Tibial nerve (tissue), 4 donors: ENCODE measurements around the gene SDK2. TPM values are rescaled to one million over a fixed set of nuclear protein-coding genes. Genes with fewer than 3 reads are reported as not detected.

ENCODE experiments used
- DNase-seq, 2 donors: peaks; one replicate each; pipeline ENCODE4 v3.0.0-alpha.2; 2019; ENCODE audit warnings: low spot score in 2 of 2
- H3K27ac ChIP-seq, 4 donors: fragments of 200-600 bp; sonication (generic) in 3 of 4; one replicate each; pipeline ENCODE4 v1.5.1; 2017 to 2019; ENCODE audit warnings: mild to moderate bottlenecking in 1 of 4
- H3K27me3 ChIP-seq, 2 donors: fragments of 200-600 bp; sonication (generic) in 1 of 2; one replicate each; pipeline versions ENCODE4 v1.5.1 to v1.6.0; 2017 to 2019
- H3K36me3 ChIP-seq, 3 donors: fragments of 200-600 bp; sonication (generic); one replicate each; pipeline ENCODE4 v1.5.1; 2018 to 2019
- H3K4me1 ChIP-seq, 4 donors: fragments of 200-600 bp; sonication (generic) in 3 of 4; one replicate each; pipeline ENCODE4 v1.5.1; 2017 to 2019
- H3K4me3 ChIP-seq, 4 donors: fragments of 200-600 bp; sonication (generic) in 3 of 4; one replicate each; pipeline ENCODE4 v1.5.1; 2017 to 2019; ENCODE audit warnings: mild to moderate bottlenecking in 1 of 4, moderate library complexity in 1 of 4
- H3K9me3 ChIP-seq, 4 donors: fragments of 200-600 bp; sonication (generic) in 3 of 4; one replicate each; pipeline ENCODE4 v1.5.1; 2017 to 2019
- EP300 ChIP-seq, 2 donors: sonication (generic); formaldehyde crosslinking; IDR thresholded peaks; one replicate each; pipeline ENCODE4 v1.6.1; 2017; ENCODE audit warnings: antibody characterized with exemption in 2 of 2, mild to moderate bottlenecking in 1 of 2
- POLR2A ChIP-seq, 2 donors: fragments of 450-650 bp; IDR thresholded peaks; one replicate each; pipeline ENCODE4 v1.6.1; 2017; ENCODE audit warnings: antibody characterized with exemption in 2 of 2, mild to moderate bottlenecking in 2 of 2, moderate library complexity in 2 of 2
- WGBS, 2 donors: methylation state at CpG; one replicate each; pipeline ENCODE4 v1.1.5; 2018; 5-methylcytosine and 5-hydroxymethylcytosine counted together
- total RNA-seq, 4 donors: library from RNA; depleted of rRNA; stranded (reverse); fragments of >200 nt; gene quantifications; one replicate each; pipeline ENCODE4 v1.1.0, GENCODE V29; 2016
- TF ChIP-seq, protein P1 (sequence below), 5 experiments: fragments of 200-600 bp in 3 of 5; fragments of 450-650 bp in 2 of 5; sonication (generic) in 3 of 5; IDR thresholded peaks; one replicate each; pipeline ENCODE4 v1.5.1; 2016 to 2019; ENCODE audit warnings: antibody characterized with exemption in 5 of 5, mild to moderate bottlenecking in 3 of 5, moderate library complexity in 2 of 5

SDK2 gene
- total RNA-seq, 4 donors from 2014 or later = 3.1 to 6.3 (median 4.6) TPM

DNA sequence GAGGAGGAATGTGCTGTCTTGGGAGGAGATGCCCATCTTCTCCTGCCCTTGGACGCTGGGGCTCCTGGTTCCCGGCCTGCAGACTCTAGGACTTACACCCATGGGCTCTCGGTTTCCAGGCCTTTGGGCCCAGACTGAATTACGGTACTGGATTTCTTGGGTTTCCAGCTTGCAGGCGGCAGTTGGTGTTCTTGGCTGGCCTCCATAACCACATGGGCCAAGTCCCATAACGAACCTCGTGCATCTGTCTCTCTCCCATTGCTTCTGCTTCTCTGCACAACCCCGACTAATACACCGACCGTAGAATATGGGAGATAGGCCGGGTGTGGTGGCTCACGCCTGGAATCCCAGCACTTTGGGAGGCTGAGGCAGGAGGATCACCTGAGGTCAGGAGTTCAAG is 162.6 kb downstream of the SDK2 start:
- TF ChIP-seq, protein P1, sequence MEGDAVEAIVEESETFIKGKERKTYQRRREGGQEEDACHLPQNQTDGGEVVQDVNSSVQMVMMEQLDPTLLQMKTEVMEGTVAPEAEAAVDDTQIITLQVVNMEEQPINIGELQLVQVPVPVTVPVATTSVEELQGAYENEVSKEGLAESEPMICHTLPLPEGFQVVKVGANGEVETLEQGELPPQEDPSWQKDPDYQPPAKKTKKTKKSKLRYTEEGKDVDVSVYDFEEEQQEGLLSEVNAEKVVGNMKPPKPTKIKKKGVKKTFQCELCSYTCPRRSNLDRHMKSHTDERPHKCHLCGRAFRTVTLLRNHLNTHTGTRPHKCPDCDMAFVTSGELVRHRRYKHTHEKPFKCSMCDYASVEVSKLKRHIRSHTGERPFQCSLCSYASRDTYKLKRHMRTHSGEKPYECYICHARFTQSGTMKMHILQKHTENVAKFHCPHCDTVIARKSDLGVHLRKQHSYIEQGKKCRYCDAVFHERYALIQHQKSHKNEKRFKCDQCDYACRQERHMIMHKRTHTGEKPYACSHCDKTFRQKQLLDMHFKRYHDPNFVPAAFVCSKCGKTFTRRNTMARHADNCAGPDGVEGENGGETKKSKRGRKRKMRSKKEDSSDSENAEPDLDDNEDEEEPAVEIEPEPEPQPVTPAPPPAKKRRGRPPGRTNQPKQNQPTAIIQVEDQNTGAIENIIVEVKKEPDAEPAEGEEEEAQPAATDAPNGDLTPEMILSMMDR (IDR thresholded peaks at IDR 0.05) = no peak
- TF ChIP-seq EP300 (IDR thresholded peaks at IDR 0.05) = no peak

GRCh38 chr17:73480740-73481139 is 163.5 kb downstream of the SDK2 start:
- DNase-seq = no peak
- Histone ChIP-seq H3K9me3 (peaks cover 0 to 13% (median 0%) of the 10 kb centered on the region in 4 donors), H3K4me1 (peaks cover 0 to 24% (median 2%) of the 10 kb centered on the region in 4 donors), H3K27ac (no peak overlapping the region), H3K36me3 (peaks cover 0 to 6% (median 0%) of the 10 kb centered on the region in 3 donors), H3K4me3 (no peak overlapping the region), H3K27me3 (no peaks in the 10 kb centered on the region)
- WGBS, 2 donors = 52 to 70% methylated on average over 4 of the region's 4 CpGs
- no peak for TF ChIP-seq POLR2A (IDR thresholded peaks at IDR 0.05)
- no peak for TF ChIP-seq EP300 (IDR thresholded peaks at IDR 0.05)
- TF ChIP-seq, protein P1 (IDR thresholded peaks at IDR 0.05) = no peak

More for the DNA sequence above, 162.6 kb downstream of the SDK2 start:
- peaks cover 0 to 21% (median 2%) of the 10 kb centered on the region in 4 donors for H3K4me1 ChIP-seq
- H3K4me3 ChIP-seq = no peak overlapping the region
- peaks cover 0 to 6% (median 0%) of the 10 kb centered on the region in 3 donors for H3K36me3 ChIP-seq
- no peak overlapping the region for H3K27ac ChIP-seq
- H3K9me3 ChIP-seq = peaks cover 0 to 15% (median 0%) of the 10 kb centered on the region in 4 donors
- no peaks in the 10 kb centered on the region for H3K27me3 ChIP-seq
- no peak for DNase-seq
- 66 to 87% methylated on average over 12 of the region's 12 CpGs for WGBS, 2 donors

- peaks cover 0 to 34% (median 8%) of the 10 kb centered on the region in 4 donors for H3K4me1 ChIP-seq
- no peaks in the 10 kb centered on the region for H3K9me3 ChIP-seq
- no peaks in the 10 kb centered on the region for H3K36me3 ChIP-seq
- H3K27me3 ChIP-seq = no peaks in the 10 kb centered on the region
- no peak overlapping the region for H3K27ac ChIP-seq
- 85 to 88% methylated on average over 14 of the region's 14 CpGs for whole genome bisulfite sequencing, 2 donors
- H3K4me3 ChIP-seq = no peak overlapping the region
- TF ChIP-seq, protein P1 (IDR thresholded peaks at IDR 0.05) = no peak
- TF ChIP-seq EP300 (IDR thresholded peaks at IDR 0.05) = no peak
- TF ChIP-seq POLR2A (IDR thresholded peaks at IDR 0.05) = no peak
- no peak for DNase-seq
Observed at GRCh38 chr17:73478768-73479424, 165.3 kb downstream of the SDK2 start.

DNA sequence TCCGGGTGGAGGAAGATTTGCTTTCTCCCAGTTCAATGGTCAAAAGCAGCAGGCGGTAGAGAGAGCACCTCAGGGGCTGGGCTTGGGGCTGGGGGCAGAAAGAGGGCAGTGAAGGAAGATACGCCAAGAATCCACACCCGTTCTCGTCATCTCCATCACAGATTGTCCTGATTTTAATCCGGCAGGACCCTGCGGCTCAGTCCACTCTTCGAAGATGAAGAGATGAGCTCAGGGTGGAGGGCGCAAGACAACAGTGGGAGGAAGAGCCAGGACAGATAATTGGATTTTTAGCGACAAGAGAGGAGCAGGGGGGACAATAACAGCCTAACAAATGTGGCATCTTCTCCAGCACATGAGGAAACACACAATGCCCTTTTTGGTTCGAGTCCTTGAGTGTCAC is 165.9 kb downstream of the SDK2 start:
- no peak overlapping the region for H3K27ac ChIP-seq
- no peaks in the 10 kb centered on the region for H3K36me3 ChIP-seq
- H3K9me3 ChIP-seq = no peaks in the 10 kb centered on the region
- DNase-seq = no peak
- peaks cover 0 to 39% (median 9%) of the 10 kb centered on the region in 4 donors for H3K4me1 ChIP-seq
- no peak for TF ChIP-seq POLR2A (IDR thresholded peaks at IDR 0.05)
- TF ChIP-seq, protein P1 (IDR thresholded peaks at IDR 0.05) = no peak
- no peak for TF ChIP-seq EP300 (IDR thresholded peaks at IDR 0.05)
- H3K27me3 ChIP-seq = no peaks in the 10 kb centered on the region
- WGBS, 2 donors = 73 to 75% methylated on average over 11 of the region's 11 CpGs
- no peak overlapping the region for H3K4me3 ChIP-seq

DNA sequence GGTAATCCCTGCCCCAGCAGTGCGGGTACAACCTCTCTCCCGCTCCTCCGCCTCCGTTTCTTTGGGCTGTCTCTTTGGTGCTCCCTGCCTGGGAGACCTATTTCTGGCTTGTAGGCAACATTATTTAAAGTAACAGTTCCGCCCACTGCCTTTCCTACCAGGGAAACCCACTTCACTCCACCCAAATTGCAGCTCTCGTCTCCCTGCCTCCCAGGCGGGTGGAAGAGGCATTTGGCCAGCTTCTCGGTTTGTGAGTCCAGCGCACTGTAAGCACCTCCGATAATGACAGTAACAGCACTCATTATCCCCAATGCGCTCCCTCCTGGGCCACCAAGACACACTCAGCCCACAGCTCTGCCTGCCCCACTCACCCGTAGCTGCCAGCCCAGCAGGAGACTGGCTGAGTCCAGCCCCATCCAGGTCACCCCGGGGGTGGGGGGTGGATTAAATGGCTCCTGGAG is 167.3 kb downstream of the SDK2 start:
- 45 to 61% methylated on average over 13 of the region's 13 CpGs for WGBS, 2 donors
- H3K4me3 ChIP-seq = no peak overlapping the region
- H3K4me1 ChIP-seq = peaks cover 0 to 28% (median 8%) of the 10 kb centered on the region in 4 donors
- H3K9me3 ChIP-seq = no peaks in the 10 kb centered on the region
- no peaks in the 10 kb centered on the region for H3K36me3 ChIP-seq
- no peaks in the 10 kb centered on the region for H3K27me3 ChIP-seq
- TF ChIP-seq EP300 (IDR thresholded peaks at IDR 0.05) (no peak), POLR2A (IDR thresholded peaks at IDR 0.05) (no peak)
- TF ChIP-seq, protein P1 (IDR thresholded peaks at IDR 0.05) = no peak
- no peak for DNase-seq
- H3K27ac ChIP-seq = no peak overlapping the region
